ENCODE results near the gene LRPPRC. TPM values are rescaled to one million over a fixed set of nuclear protein-coding genes. Genes with fewer than 3 reads are reported as not detected.

Gene LRPPRC
- total and polyA plus RNA-seq, 10 of the 15 experiments (the other 5 are each of a cell fraction or from before 2014, with no cell fraction given) = 34.1 to 152 (median 97.0) TPM

- in situ Hi-C loops (cut with MboI) = no loop called here
- no peak for FAIRE-seq
- Histone ChIP-seq H3K36me3 (ENCODE audit: control insufficient read depth in 2 of 2, insufficient read depth in 2 of 2, low read length in 1 of 2) (peaks cover 5 to 22% of the 10 kb centered on the region in 2 experiments), H3K79me2 (ENCODE audit: control insufficient read depth, insufficient read depth, low read length) (no peaks in the 10 kb centered on the region), H3K4me3 (no peak overlapping the region), H4K20me1 (ENCODE audit: control insufficient read depth, insufficient read depth) (no peaks in the 10 kb centered on the region), H3K9ac (ENCODE audit: control insufficient read depth, insufficient read depth, low read length) (no peak overlapping the region), H2AFZ (ENCODE audit: control insufficient read depth, low read depth, low read length) (no peak overlapping the region), H3K27me3 (replicated peaks in 1 of 2; ENCODE audit: control insufficient read depth in 2 of 2, insufficient read depth in 2 of 2, low read length in 1 of 2) (no peaks in the 10 kb centered on the region), H3K9me3 (replicated peaks; ENCODE audit: control insufficient read depth, insufficient read depth, low read length) (no peaks in the 10 kb centered on the region), H3K4me1 (ENCODE audit: control insufficient read depth, insufficient read depth, low read length) (no peaks in the 10 kb centered on the region), H3K27ac (ENCODE audit: control insufficient read depth, insufficient read depth) (no peak overlapping the region), H3K4me2 (ENCODE audit: control insufficient read depth, insufficient read depth) (no peak overlapping the region)
- BruUV-seq (replicated peaks) = no TSS peak
- intact Hi-C loops (cut with micrococcal nuclease; ENCODE audit: unreplicated experiment) = no loop called here
- DNase-seq (ENCODE audit: low read depth, low spot score) = no peak
- TF ChIP-seq CEBPB (IDR thresholded peaks at IDR 0.05; ENCODE audit: borderline replicate concordance in 1 of 2, low read depth in 2 of 2, low read length in 2 of 2) = no peak
- TF ChIP-seq ZBTB33 (IDR thresholded peaks at IDR 0.05) = peak; percentile 82; the same call in 1 of the 2 replicates
- ChIA-PET CTCF (interaction anchor here (1.6 kb wide), 1 partner anchor 8 kb away, joined by 3 read pairs; no protein-coding TSS in a partner anchor), SMC1A (ENCODE audit: uncharacterized antibody, unreplicated experiment) (no interaction called here), RAD21 (ENCODE audit: unreplicated experiment) (interaction anchor here (0.5 kb wide), 1 partner anchor 1494 kb away, joined by 3 read pairs; no protein-coding TSS in a partner anchor), POLR2A (no interaction called here)
- 96% methylated on average over 11 of the region's 11 CpGs for WGBS (ENCODE audit: insufficient coverage, insufficient replicate concordance, low lambda C conversion rate, missing lambda C conversion rate)
- ATAC-seq = no peak
Observed at GRCh38 chr2:43898134-43898837, 97.5 kb downstream of the LRPPRC start.

- Histone ChIP-seq H3K9ac (ENCODE audit: control insufficient read depth, insufficient read depth, low read length) (no peak overlapping the region), H3K4me2 (ENCODE audit: control insufficient read depth, insufficient read depth) (no peak overlapping the region), H3K4me1 (ENCODE audit: control insufficient read depth, insufficient read depth, low read length) (no peaks in the 10 kb centered on the region), H3K9me3 (replicated peaks; ENCODE audit: control insufficient read depth, insufficient read depth, low read length) (no peaks in the 10 kb centered on the region), H3K27me3 (replicated peaks in 1 of 2; ENCODE audit: control insufficient read depth in 2 of 2, insufficient read depth in 2 of 2, low read length in 1 of 2) (no peaks in the 10 kb centered on the region), H3K4me3 (no peak overlapping the region), H4K20me1 (ENCODE audit: control insufficient read depth, insufficient read depth) (no peaks in the 10 kb centered on the region), H3K36me3 (ENCODE audit: control insufficient read depth in 2 of 2, insufficient read depth in 2 of 2, low read length in 1 of 2) (peaks cover 5 to 23% of the 10 kb centered on the region in 2 experiments), H3K27ac (ENCODE audit: control insufficient read depth, insufficient read depth) (no peak overlapping the region), H2AFZ (ENCODE audit: control insufficient read depth, low read depth, low read length) (no peak overlapping the region), H3K79me2 (ENCODE audit: control insufficient read depth, insufficient read depth, low read length) (no peaks in the 10 kb centered on the region)
- in situ Hi-C loops (cut with MboI) (no loop called here), intact Hi-C loops (cut with micrococcal nuclease; ENCODE audit: unreplicated experiment) (no loop called here)
- DNase-seq (ENCODE audit: low read depth, low spot score) (no peak), FAIRE-seq (no peak), ATAC-seq (no peak)
- no TSS peak for BruUV-seq (replicated peaks)
- ChIA-PET RAD21 (ENCODE audit: unreplicated experiment) (no interaction called here), CTCF (interaction anchor here (0.6 to 1.6 kb wide), 2 partner anchors 9 to 11 kb away, joined by 3 read pairs; no protein-coding TSS in a partner anchor), POLR2A (interaction anchor here (0.6 kb wide), 1 partner anchor 22 kb away, joined by 4 read pairs; no protein-coding TSS in a partner anchor), SMC1A (ENCODE audit: uncharacterized antibody, unreplicated experiment) (no interaction called here)
- WGBS (ENCODE audit: insufficient coverage, insufficient replicate concordance, low lambda C conversion rate, missing lambda C conversion rate) = 95% methylated on average over 6 of the region's 6 CpGs
- TF ChIP-seq TCF3 (IDR thresholded peaks at IDR 0.05; ENCODE audit: borderline replicate concordance, insufficient read depth, low read depth, low read length) (no peak), TBL1XR1 (IDR thresholded peaks at IDR 0.05; ENCODE audit: low read depth, low read length) (no peak), ZSCAN29 (IDR thresholded peaks at IDR 0.05) (no peak), TARDBP (IDR thresholded peaks at IDR 0.05; ENCODE audit: borderline replicate concordance) (no peak), CHD1 (IDR thresholded peaks at IDR 0.05; ENCODE audit: low read depth, low read length) (no peak), IRF3 (IDR thresholded peaks at IDR 0.05) (no peak)
Observed at GRCh38 chr2:43897492-43897891, 98.3 kb downstream of the LRPPRC start.
